GM19240 (cell line): Measurements from ENCODE around the gene IFRD1.

Experiments used
- DNase-seq: peaks from one replicate; pipeline ENCODE4 v3.0.0; 2011; ENCODE audit warnings: low spot score; ENCODE audit not compliant: insufficient read length

Gene IFRD1

GRCh38 chr7:112485766-112486165 lies 35.5 kb downstream of the IFRD1 start:
- DNase-seq, result no peak

GRCh38 chr7:112487457-112488263 lies 37.4 kb downstream of the IFRD1 start:
- DNase-seq, result no peak

- no peak for DNase-seq
Measured at GRCh38 chr7:112488264-112488552, 37.9 kb downstream of the IFRD1 start.

- no peak for DNase-seq
Measured at GRCh38 chr7:112492186-112492585, 41.9 kb downstream of the IFRD1 start.

- no peak for DNase-seq
Measured at GRCh38 chr7:112494656-112495055, 44.4 kb downstream of the IFRD1 start.

- DNase-seq, result no peak
Measured at GRCh38 chr7:112495156-112495788, 45.0 kb downstream of the IFRD1 start.

GRCh38 chr7:112495810-112496462 lies 45.7 kb downstream of the IFRD1 start:
- no peak for DNase-seq

GRCh38 chr7:112497481-112497880 lies 47.2 kb downstream of the IFRD1 start:
- no peak for DNase-seq

- no peak for DNase-seq
Measured at GRCh38 chr7:112500619-112501018, 50.4 kb downstream of the IFRD1 start.

GRCh38 chr7:112501801-112502503 lies 51.7 kb downstream of the IFRD1 start:
- DNase-seq, result no peak

GRCh38 chr7:112502700-112503099 lies 52.4 kb downstream of the IFRD1 start:
- DNase-seq, result no peak

- DNase-seq, result no peak
Measured at GRCh38 chr7:112503361-112503972, 53.2 kb downstream of the IFRD1 start.

- no peak for DNase-seq
Measured at GRCh38 chr7:112504093-112504695, 53.9 kb downstream of the IFRD1 start.

- no peak for DNase-seq
Measured at GRCh38 chr7:112505495-112505894, 55.2 kb downstream of the IFRD1 start.

- no peak for DNase-seq
Measured at GRCh38 chr7:112508404-112508803, 58.1 kb downstream of the IFRD1 start.

GRCh38 chr7:112509402-112509801 lies 59.1 kb downstream of the IFRD1 start:
- no peak for DNase-seq

- DNase-seq, result no peak
Measured at GRCh38 chr7:112510001-112510742, 59.9 kb downstream of the IFRD1 start.

- no peak for DNase-seq
Measured at GRCh38 chr7:112510743-112511110, 60.5 kb downstream of the IFRD1 start.

GRCh38 chr7:112511451-112512202 lies 61.4 kb downstream of the IFRD1 start:
- no peak for DNase-seq
